NCI-H460 (cell line): ENCODE results near the gene UBE2R2. TPM values are rescaled to one million over a fixed set of nuclear protein-coding genes. Genes with fewer than 3 reads are reported as not detected.
"Not testable (repeated sequence)": the region's sequence is repeated elsewhere in the genome, so short reads cannot be mapped to it uniquely, and the experiment has no call there.

Source experiments
- DNase-seq: peaks from one replicate; pipeline ENCODE4 v3.0.0-alpha.2; 2016; ENCODE audit warnings: low read depth; ENCODE audit errors: extremely low read depth
- polyA plus RNA-seq: library from polyadenylated mRNA; depleted of rRNA; stranded (reverse); fragments of >200 nt; gene quantifications from 2 replicates; pipeline ENCODE4 v1.2.3, GENCODE V29; 2014; cell fraction: nucleus; rRNA removed
- total RNA-seq: library from RNA; depleted of rRNA; stranded (reverse); fragments of >200 nt; shearing (Covaris generic); gene quantifications from 2 replicates; pipeline ENCODE4 v1.2.3, GENCODE V29; 2014; rRNA removed

The UBE2R2 gene, protein sequence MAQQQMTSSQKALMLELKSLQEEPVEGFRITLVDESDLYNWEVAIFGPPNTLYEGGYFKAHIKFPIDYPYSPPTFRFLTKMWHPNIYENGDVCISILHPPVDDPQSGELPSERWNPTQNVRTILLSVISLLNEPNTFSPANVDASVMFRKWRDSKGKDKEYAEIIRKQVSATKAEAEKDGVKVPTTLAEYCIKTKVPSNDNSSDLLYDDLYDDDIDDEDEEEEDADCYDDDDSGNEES
- total RNA-seq = 15.0 and 16.9 TPM in 2 replicates
- 7.7 and 10.8 TPM in 2 replicates for polyA plus RNA-seq

- peak; percentile 80 for DNase-seq
Observed at GRCh38 chr9:33816327-33817252, at the start of gene UBE2R2. Gene UBE2R2, plus strand, starts transcription at chr9:33817160. Its CDS starts 598 bp downstream, at chr9:33817758.

GRCh38 chr9:33770156-33770880, 46.6 kb upstream of the UBE2R2 start:
- DNase-seq = not testable (repeated sequence)

DNA sequence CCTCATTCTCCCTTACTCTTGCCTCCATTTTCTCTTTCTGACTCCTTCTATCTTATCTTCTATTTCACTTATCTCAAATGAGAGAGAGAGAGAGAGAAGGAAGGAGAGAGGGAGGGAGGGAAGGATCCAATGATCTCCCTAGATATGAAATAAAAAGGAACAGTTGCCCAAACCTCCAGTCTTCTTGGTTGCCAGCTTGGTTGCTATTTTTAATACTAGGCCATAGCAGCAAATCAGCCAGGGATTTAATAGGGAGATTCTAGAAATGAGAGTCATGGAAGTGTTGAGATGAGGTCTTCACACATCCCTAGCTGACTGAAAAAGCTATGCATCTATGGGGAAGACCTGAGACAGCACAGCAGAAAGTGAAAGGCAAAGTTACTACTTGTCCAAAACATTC, 43.8 kb upstream of the UBE2R2 start:
- not testable (repeated sequence) for DNase-seq

- DNase-seq = not testable (repeated sequence)
Observed at GRCh38 chr9:33774074-33774659, 42.8 kb upstream of the UBE2R2 start.

- no peak for DNase-seq
Observed at GRCh38 chr9:33776578-33776977, 40.4 kb upstream of the UBE2R2 start.

- peak; percentile 56 for DNase-seq
Observed at GRCh38 chr9:33778700-33779351, 38.1 kb upstream of the UBE2R2 start.

DNA sequence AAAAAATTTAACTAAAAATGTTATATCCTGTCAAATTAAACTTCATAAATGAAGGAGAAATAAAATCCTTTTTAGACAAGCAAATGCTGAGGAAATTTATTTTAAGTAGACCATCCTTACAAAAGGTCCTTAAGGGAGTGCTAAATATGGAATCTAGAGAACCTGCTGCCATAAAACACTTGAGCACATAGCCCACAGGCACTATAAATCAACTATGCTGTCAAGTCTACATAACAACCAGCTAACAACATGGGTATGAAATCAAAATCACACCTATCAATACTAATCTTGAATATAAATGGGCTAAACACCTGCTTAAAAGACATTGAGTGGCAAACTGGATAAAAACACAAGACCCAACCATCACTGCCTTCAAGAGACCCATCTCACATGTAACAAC, 36.7 kb upstream of the UBE2R2 start:
- no peak for DNase-seq

- DNase-seq = no peak
Observed at GRCh38 chr9:33781736-33782135, 35.2 kb upstream of the UBE2R2 start.

GRCh38 chr9:33782395-33783152, 34.4 kb upstream of the UBE2R2 start:
- DNase-seq = no peak

DNA sequence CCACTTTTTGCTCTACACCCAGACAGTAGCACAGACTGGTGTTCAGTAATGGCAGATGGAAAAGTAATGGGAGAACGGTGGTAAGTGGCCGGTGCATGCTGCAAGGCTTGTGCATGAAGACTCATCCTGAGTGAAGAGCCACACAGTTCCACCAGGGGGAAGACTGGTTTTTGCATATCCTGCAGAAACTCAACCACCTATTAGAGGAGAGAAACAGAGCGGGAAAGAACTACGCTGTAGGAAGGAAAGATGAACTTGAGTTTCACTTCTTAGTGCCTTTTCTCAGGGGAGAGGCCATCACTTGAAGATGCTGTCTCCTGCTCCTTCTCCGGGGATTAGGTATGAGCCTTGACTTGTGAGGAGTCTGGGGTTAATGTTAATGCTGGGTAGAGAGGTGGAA, 31.0 kb upstream of the UBE2R2 start:
- DNase-seq = no peak

DNA sequence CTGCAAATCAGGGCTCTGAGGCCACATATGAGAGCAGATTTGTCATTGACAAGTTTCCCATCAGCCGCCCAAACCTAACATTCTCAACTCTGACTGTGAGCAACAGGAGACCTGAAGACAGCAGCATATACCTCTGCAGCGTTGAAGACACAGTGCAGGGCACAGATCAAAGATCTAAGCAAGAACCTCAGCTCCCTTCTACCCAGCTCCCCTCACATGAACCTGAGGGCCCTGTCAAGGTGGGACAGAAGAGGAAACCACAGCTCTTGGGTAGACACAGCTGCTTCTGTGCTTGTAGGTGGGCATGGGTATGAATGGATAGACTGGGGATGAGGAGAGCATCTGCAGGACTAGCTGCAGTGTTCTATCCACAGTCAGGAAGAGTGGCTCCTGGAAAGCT, 30.3 kb upstream of the UBE2R2 start:
- DNase-seq = no peak

DNA sequence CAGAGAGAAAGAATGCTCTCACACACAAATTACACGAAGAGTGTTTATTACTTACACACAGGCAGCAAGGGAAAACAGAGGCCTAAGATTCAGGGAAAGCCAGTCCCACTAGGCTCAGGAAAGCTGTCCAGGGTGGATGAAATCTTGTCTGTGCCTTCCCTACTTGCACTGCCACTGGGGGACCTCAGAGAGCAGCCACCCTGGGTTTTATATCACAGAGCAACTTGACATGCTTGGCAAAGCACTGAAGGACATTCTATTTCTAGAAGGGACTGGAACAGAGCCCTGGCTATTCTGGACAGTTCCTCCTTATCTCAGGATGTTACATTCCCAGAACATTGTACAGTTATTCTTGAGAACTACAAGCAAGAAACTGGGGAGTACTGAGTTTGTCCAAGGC, 29.1 kb upstream of the UBE2R2 start:
- no peak for DNase-seq

- not testable (repeated sequence) for DNase-seq
Observed at GRCh38 chr9:33789429-33789828, 27.5 kb upstream of the UBE2R2 start.

GRCh38 chr9:33791117-33791516, 25.8 kb upstream of the UBE2R2 start:
- DNase-seq = no peak

DNA sequence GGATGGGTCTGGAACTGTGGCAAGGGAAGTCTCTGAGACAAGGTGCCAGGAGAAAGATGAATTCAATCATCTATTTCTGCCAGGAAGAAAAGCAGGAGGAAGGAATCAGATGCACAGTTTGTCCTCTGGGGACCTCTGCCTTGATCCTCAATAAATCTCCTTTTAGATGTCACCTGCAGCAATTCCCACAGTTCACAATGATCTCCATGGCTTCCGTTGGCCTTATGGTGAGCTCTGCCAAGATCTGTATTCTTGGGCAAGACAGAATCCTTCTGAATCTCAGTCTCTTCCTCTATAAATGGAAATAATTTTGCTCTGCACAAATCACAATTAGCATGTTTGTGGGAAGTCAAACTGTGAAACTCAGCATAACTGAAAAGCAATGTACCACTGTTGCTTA, 23.5 kb upstream of the UBE2R2 start:
- not testable (repeated sequence) for DNase-seq

DNA sequence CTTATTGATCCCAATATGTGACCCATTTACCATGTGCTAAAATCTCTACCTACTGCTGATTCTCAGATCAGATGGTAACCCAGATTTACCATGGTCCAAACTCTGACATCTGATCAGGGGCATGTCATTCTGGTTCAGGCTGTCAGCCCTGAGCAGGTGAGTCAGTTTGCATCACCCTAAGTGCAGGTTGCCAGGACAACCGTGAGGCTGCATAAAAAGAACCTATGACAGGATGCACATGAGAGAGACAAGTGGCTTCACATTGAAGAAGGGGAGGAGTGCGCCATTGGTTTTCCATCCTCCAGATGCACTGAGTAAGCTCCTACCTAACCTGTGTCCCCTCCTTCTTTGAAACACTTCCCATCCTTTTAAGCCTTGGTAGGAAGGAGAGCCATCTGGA, 22.4 kb upstream of the UBE2R2 start:
- DNase-seq = no peak

GRCh38 chr9:33795281-33795680, 21.7 kb upstream of the UBE2R2 start, which contains the start of gene PRSS3:
Gene PRSS3, plus strand, starts transcription at chr9:33795561. Its CDS starts 13 bp downstream, at chr9:33795574.
- DNase-seq = no peak

DNA sequence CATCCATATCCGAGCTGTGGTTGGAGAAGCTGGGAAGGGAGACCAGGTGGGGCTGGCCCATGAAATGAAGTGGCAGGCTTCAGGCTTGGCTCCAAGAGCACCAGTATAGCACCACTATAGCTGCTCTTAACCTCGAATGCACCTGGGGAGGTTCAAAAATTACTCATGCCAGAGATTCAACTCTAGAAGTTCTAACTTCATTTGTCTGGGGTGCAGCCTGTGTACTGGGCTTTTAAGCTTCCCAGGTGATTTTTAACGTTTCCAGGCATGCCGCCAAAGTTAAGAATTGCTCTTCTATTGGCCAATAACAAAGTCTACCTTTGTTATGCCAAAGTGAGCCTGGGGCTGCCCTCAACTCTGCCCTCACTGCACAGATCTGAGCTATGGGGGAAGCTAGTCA, 21.1 kb upstream of the UBE2R2 start:
- no peak for DNase-seq

DNA sequence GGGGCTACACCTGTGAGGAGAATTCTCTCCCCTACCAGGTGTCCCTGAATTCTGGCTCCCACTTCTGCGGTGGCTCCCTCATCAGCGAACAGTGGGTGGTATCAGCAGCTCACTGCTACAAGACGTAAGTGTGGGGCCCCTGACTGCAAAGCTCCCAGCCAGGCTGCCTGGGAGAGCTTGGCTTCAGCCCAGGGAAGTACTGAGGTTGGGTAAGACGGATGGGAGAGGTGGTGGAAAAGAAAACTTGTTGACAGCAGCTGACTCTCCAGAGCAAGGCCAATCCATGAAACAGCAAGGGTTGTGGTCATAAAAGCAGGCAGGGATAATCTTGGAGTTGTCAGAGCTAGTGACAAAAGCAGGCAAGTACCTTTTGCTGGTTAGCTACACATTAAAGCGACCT, 20.3 kb upstream of the UBE2R2 start:
- DNase-seq = not testable (repeated sequence)
